ENCODE data around the gene CCDC57. TPM values are rescaled to one million over a fixed set of nuclear protein-coding genes. Genes with fewer than 3 reads are reported as not detected.

CCDC57 gene
- total RNA-seq, 2 donors from 2014 or later = 57.6 to 62.8 TPM

DNA sequence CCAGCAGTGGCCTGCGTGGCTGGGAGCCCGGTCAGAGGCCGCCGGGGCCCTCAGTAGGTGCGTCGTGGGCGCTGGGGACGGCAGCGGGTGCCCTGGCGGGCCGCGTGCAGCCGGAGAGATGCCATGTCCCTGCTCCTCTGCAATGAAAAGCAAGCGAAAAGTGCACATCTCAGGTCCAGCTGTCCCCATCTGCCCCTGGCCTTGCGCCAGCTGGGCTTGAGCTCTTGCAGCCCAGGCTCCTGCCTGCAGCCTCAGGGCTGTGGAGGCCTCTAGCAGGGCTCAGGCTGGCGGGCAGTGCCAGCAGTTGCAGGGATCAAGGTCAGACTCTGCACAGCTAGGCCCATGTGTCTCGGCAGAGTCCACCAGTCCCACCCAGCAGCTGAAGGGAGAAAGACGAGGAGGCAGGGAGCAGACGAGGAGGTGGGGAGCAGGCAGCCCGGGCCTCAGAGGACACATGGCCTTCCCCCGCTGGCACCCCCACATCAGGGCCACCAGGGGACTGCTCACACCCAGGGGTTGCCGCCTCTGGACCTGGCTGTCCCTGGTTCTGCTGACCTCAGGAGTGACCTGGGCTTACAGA, 27.4 kb upstream of the CCDC57 start:
- 83% methylated on average over 12 of the region's 22 CpGs for WGBS
- Histone ChIP-seq H3K36me3 (peaks cover 4 to 10% of the 10 kb centered on the region in 2 donors), H3K4me1 (replicated peaks) (peaks cover 63% of the 10 kb centered on the region), H3K9me3 (no peaks in the 10 kb centered on the region), H3K4me3 (no peak overlapping the region), H3K27ac (peak overlapping the region; percentile 77 to 80), H3K27me3 (replicated peaks; ENCODE audit: insufficient read depth) (no peaks in the 10 kb centered on the region)
- intact Hi-C loops (cut with DNase I) = loop anchor here (10.0 kb wide), 1 partner anchor 55 kb away; no protein-coding TSS in a partner anchor
- TF ChIP-seq, protein P1, sequence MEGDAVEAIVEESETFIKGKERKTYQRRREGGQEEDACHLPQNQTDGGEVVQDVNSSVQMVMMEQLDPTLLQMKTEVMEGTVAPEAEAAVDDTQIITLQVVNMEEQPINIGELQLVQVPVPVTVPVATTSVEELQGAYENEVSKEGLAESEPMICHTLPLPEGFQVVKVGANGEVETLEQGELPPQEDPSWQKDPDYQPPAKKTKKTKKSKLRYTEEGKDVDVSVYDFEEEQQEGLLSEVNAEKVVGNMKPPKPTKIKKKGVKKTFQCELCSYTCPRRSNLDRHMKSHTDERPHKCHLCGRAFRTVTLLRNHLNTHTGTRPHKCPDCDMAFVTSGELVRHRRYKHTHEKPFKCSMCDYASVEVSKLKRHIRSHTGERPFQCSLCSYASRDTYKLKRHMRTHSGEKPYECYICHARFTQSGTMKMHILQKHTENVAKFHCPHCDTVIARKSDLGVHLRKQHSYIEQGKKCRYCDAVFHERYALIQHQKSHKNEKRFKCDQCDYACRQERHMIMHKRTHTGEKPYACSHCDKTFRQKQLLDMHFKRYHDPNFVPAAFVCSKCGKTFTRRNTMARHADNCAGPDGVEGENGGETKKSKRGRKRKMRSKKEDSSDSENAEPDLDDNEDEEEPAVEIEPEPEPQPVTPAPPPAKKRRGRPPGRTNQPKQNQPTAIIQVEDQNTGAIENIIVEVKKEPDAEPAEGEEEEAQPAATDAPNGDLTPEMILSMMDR (IDR thresholded peaks at IDR 0.05) = no peak
- TF ChIP-seq POLR2AphosphoS5 (IDR thresholded peaks at IDR 0.05) = no peak
- no peak for TF ChIP-seq POLR2A (IDR thresholded peaks at IDR 0.05)
- no peak for DNase-seq (ENCODE audit: low spot score)

DNA sequence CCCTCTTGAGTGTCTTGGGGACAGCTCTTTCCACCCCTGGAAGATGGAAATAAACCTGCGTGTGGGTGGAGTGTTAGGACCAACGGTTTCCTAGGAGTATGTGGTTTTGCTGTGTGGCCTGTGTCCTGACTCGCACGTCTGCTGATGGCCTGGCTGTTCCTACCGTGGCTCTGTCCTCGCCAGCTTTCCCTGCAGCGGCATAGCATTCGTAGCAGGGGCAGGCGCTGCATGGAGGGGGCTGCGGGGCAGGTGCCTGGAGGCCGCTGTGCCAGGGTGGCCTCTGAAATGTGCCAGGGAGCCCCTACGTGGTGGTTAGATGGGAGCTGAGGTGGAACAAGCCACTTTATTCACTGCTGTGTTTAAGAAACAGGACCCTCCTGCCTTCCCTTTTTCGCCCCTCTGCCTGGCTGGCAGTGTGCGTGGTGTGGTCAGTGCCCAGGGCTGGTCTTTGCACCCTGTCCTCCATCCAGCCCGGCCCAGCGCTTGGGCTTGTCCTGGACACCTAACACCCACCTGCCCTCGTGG, 26.8 kb upstream of the CCDC57 start:
- Histone ChIP-seq H3K36me3 (peaks cover 0 to 5% of the 10 kb centered on the region in 2 donors), H3K9me3 (no peaks in the 10 kb centered on the region), H3K27me3 (replicated peaks; ENCODE audit: insufficient read depth) (no peaks in the 10 kb centered on the region), H3K4me1 (replicated peaks) (peaks cover 68% of the 10 kb centered on the region), H3K27ac (peak overlapping the region; percentile 77 to 80), H3K4me3 (no peak overlapping the region)
- TF ChIP-seq POLR2A (IDR thresholded peaks at IDR 0.05) (no peak), POLR2AphosphoS5 (IDR thresholded peaks at IDR 0.05) (no peak)
- TF ChIP-seq, protein P1 (IDR thresholded peaks at IDR 0.05) = no peak
- intact Hi-C loops (cut with DNase I) = loop anchor here (10.0 kb wide), 1 partner anchor 55 kb away; no protein-coding TSS in a partner anchor
- WGBS = 58% methylated on average over 17 of the region's 17 CpGs
- DNase-seq (ENCODE audit: low spot score) = no peak

DNA sequence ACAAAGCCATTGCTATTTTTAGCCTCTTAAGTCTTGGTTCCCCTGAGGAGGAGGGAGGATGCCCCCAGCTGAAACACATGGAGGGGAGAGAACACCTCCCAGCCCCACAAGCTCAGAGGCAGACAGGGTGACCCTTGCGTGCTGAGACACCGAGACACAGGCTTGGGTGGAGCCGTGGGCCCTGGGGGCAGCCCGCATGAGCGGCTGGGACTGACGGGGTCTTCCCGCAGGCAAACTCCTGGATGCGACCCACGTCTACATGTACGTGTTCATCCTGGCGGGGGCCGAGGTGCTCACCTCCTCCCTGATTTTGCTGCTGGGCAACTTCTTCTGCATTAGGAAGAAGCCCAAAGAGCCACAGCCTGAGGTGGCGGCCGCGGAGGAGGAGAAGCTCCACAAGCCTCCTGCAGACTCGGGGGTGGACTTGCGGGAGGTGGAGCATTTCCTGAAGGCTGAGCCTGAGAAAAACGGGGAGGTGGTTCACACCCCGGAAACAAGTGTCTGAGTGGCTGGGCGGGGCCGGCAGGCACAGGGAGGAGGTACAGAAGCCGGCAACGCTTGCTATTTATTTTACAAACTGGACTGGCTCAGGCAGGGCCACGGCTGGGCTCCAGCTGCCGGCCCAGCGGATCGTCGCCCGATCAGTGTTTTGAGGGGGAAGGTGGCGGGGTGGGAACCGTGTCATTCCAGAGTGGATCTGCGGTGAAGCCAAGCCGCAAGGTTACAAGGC, 26.0 kb upstream of the CCDC57 start:
- DNase-seq (ENCODE audit: low spot score) = peak; percentile 93
- Histone ChIP-seq H3K9me3 (no peaks in the 10 kb centered on the region), H3K4me1 (replicated peaks) (peaks cover 67% of the 10 kb centered on the region), H3K4me3 (no peak overlapping the region), H3K27me3 (replicated peaks; ENCODE audit: insufficient read depth) (no peaks in the 10 kb centered on the region), H3K36me3 (no peaks in the 10 kb centered on the region), H3K27ac (peak overlapping the region; percentile 77 to 80)
- intact Hi-C loops (cut with DNase I) = loop anchor here (10.0 kb wide), 1 partner anchor 56 kb away; no protein-coding TSS in a partner anchor
- WGBS = 28% methylated on average over 33 of the region's 33 CpGs
- peak; percentile 86 for TF ChIP-seq POLR2A (IDR thresholded peaks at IDR 0.05)
- TF ChIP-seq POLR2AphosphoS5 (IDR thresholded peaks at IDR 0.05) = peak; percentile 95
- TF ChIP-seq, protein P1 (IDR thresholded peaks at IDR 0.05) = peak in 1 of 4 experiments; percentile 24

DNA sequence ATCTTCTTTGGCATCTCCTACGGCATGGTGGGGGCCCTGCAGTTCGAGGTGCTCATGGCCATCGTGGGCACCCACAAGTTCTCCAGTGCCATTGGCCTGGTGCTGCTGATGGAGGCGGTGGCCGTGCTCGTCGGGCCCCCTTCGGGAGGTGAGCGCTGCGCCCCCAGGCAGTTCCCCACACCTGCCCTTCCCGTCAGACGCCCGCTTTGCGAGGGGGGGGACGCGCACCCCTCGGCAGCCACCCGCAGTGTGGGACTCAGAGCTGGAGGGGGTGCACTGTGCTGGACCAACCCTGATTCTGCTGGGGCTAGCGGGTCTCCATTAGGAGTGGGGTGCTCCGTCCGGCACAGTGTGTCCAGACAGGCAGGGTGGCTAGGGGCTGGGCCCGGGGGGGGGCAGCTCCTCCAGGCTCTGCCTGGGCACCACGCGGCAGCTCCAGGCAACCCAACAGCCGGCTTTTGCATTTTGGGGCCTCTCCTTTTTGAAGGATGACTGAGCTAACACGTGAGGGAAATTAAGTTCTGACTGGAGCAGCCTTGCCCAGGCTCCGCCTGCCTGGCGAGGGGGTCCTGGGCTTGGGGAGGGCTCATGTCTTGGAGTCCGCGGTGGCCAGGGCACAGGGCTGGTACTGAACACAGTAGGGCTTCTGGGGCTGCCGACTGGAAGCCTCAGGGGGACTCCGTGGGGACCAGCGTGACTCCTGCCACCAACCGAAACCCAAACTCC, 25.3 kb upstream of the CCDC57 start:
- Histone ChIP-seq H3K27me3 (replicated peaks; ENCODE audit: insufficient read depth) (no peaks in the 10 kb centered on the region), H3K27ac (peak overlapping the region; percentile 77 to 80), H3K4me3 (no peak overlapping the region), H3K9me3 (no peaks in the 10 kb centered on the region), H3K36me3 (no peaks in the 10 kb centered on the region), H3K4me1 (replicated peaks) (peaks cover 60% of the 10 kb centered on the region)
- intact Hi-C loops (cut with DNase I) = loop anchor here (10.0 kb wide), 1 partner anchor 57 kb away; no protein-coding TSS in a partner anchor
- DNase-seq (ENCODE audit: low spot score) = no peak
- TF ChIP-seq POLR2AphosphoS5 (IDR thresholded peaks at IDR 0.05) (no peak), POLR2A (IDR thresholded peaks at IDR 0.05) (no peak)
- TF ChIP-seq, protein P1 (IDR thresholded peaks at IDR 0.05) = no peak
- 70% methylated on average over 25 of the region's 34 CpGs for WGBS
